Renal cortical epithelial cell (primary cell): ENCODE measurements around the gene LBP. TPM values are rescaled to one million over a fixed set of nuclear protein-coding genes. Genes with fewer than 3 reads are reported as not detected.
"Not testable (repeated sequence)": the region's sequence is repeated elsewhere in the genome, so short reads cannot be mapped to it uniquely, and the experiment has no call there.

ENCODE experiments used
- DNase-seq: peaks from one replicate; pipeline ENCODE4 v3.0.0-alpha.2; 2011; ENCODE audit warnings: low read depth
- total RNA-seq: library from RNA; depleted of rRNA; stranded (reverse); fragments of >200 nt; gene quantifications from 2 replicates; pipeline ENCODE4 v1.2.3, GENCODE V29; 2014

The LBP gene
- total RNA-seq, 1 donor from 2014 or later = 12.6 TPM

GRCh38 chr20:38395751-38396395 lies 49.6 kb downstream of the LBP start:
- DNase-seq = not testable (repeated sequence)

- DNase-seq = no peak
Observed at GRCh38 chr20:38402089-38402488, 55.8 kb downstream of the LBP start.

DNA sequence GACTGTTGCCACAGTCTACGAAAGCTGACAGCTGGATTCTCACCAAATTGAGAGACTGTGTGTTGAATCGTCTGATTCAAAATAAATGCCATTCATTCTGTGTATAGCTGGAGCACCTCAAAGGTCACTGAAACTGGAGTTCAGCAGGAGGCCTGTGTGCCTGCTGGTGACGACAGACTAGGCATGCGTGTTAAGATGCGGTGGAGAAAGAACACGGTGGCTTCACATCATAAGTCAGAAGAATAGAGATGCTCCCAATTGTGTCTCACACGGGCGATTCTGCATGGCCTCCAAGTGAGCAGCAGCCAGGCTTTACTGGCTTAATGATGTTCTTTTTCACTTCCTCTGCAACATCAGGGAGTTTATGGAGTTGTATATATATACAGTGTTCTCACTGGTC lies 56.5 kb downstream of the LBP start:
- DNase-seq = no peak

- DNase-seq = no peak
Observed at GRCh38 chr20:38404016-38404415, 57.7 kb downstream of the LBP start.

- DNase-seq = no peak
Observed at GRCh38 chr20:38405132-38405531, 58.9 kb downstream of the LBP start.

DNA sequence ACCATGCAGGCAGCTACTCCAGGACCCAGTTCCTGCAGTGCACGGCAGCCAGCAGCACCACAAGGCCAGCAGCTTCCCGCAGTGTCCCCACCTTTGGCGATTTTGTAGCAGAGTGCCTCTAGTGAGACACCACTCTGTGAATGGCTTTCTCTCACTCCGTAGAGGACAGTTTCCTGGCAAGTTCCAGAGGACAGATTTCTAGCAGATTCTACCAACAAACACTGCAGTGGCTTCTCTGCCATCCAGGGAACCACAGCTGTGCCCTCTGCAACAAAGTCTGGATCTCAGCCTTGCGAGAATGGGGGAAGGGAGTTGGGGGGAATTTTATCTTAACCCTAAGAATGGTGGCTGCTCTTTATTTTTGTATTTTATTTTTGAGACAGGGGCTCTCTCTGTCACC lies 60.2 kb downstream of the LBP start:
- DNase-seq = no peak

- DNase-seq = no peak
Observed at GRCh38 chr20:38407321-38407720, 61.0 kb downstream of the LBP start.

GRCh38 chr20:38407822-38408221 lies 61.5 kb downstream of the LBP start:
- DNase-seq = peak; percentile 55

GRCh38 chr20:38412877-38413577 lies 66.7 kb downstream of the LBP start:
- no peak for DNase-seq

GRCh38 chr20:38414769-38415450 lies 68.6 kb downstream of the LBP start:
- no peak for DNase-seq

GRCh38 chr20:38418509-38419204 lies 72.4 kb downstream of the LBP start:
- DNase-seq = peak; percentile 10

DNA sequence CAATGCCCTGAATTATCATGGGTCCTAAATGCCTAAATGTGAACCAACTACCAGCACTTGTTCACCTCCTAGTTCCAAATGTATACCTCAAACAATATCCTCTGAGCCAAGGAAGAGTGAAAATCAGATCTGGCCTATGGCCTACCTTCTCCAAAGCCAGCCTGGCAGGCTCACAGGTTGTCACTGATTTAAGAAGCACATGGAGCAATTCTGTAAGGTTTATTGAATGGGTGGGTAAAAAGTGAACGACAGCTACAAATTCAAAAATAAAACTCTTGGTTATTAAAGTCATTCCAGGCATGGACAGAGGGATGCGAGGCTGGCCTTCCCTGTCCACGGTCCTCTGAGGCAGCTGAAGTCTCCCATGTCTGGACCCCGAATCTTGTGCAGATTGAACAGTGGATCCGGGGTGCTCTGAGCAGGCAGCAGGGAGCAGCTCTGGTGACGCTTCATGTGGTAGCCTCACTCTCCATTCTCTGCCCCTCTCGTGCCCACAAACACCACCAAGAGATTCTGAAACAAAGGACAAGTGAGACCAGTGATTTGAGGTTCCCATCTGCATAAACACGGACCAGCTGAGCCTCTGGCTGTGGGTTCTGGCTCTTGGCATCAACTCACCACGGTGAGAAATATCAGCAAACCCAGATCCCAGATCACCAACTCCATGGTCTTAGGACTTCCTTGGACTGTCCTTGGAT lies 74.3 kb downstream of the LBP start:
- no peak for DNase-seq

DNA sequence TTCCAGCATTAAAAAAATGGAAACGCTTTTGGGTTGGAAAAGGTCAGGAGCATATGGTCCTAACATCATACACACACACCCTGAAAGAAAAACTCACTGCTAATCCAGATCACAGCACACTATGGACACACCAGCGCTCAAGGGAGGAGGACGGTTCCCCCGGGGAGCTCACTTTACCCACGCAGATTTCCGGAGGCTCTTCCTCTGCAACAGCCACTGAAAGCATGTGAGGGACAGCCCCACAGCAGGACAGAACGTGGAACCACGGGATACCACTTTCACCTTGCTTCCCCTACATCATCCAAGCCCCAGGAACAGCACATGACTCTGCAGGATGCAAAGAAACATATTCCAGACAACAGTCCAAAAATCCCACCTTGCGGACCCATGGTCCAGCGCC lies 75.6 kb downstream of the LBP start:
- DNase-seq = no peak

DNA sequence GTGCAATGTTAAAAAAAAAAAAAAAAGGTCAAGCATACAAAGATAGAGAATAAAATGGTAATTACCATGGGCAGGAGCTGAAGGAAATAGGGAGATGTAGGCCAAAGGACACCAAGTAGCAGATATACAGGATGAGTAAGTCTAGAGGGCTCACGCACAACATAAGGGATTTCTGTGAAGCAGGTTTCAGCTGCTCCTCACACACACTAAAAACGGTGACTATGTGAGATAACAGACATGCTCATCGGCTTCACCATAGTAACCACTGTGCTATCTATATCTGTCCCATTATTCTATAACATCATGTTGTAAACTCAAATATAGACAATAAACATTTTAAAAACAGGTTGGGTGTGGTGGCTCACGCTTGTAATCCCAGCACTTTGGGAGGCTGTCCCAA lies 77.3 kb downstream of the LBP start:
- DNase-seq = no peak

- DNase-seq = no peak
Observed at GRCh38 chr20:38424401-38424800, 78.1 kb downstream of the LBP start.

- peak; percentile 76 for DNase-seq
Observed at GRCh38 chr20:38426006-38426897, 80.0 kb downstream of the LBP start.

Other genes with a start within 250 kb of the LBP start
- 141 and 245 TPM in 2 replicates for gene TGM2, start 181.2 kb upstream of the LBP start, total RNA-seq
- gene KIAA1755, start 85.7 kb upstream of the LBP start, total RNA-seq = under 0.01 TPM in 1 of 2 replicates, not detected in the other
- gene BPI, start 42.3 kb upstream of the LBP start, total RNA-seq = not detected in 2 replicates
- gene SNHG17, start 88.8 kb downstream of the LBP start, total RNA-seq = 8.0 and 9.3 TPM in 2 replicates
- 23.3 and 48.4 TPM in 2 replicates for gene RALGAPB, start 126.4 kb downstream of the LBP start, total RNA-seq
- not detected in 2 replicates for gene ADIG, start 234.7 kb downstream of the LBP start, total RNA-seq